SK-N-SH treated with all-trans-retinoic acid at 6 μM for 48 hours (cell line): ENCODE results near the gene TLE1.
A peak's percentile ranks its signal among the peaks of the same experiment; 100 is the strongest.

ENCODE experiments used
- ATAC-seq: fragments of 200-7000 bp; cut with Tn5 transposase; 3 replicates; pipeline ENCODE4 v1.9.1; 2020; ENCODE audit warnings: mild to moderate bottlenecking, moderate library complexity
- ARNTL ChIP-seq: fragments of 450-650 bp; formaldehyde crosslinking; IDR thresholded peaks from 2 replicates; pipeline ENCODE4 v1.5.0; 2020; ENCODE audit warnings: low read depth, mild to moderate bottlenecking, moderate library complexity, borderline replicate concordance
- BACH2 ChIP-seq: fragments of 250-450 bp; sonication (Bioruptor Pico); IDR thresholded peaks from 2 replicates; pipeline ENCODE4 v1.9.0; 2021; ENCODE audit warnings: mild to moderate bottlenecking, borderline replicate concordance
- CSDC2 ChIP-seq: fragments of 250-450 bp; sonication (Bioruptor Pico); IDR thresholded peaks from 2 replicates; pipeline ENCODE4 v1.5.0; 2020; ENCODE audit warnings: mild to moderate bottlenecking, moderate library complexity
- ESRRG ChIP-seq: fragments of 250-450 bp; sonication (Bioruptor Pico); IDR thresholded peaks from 2 replicates; pipeline ENCODE4 v1.6.1; 2021; ENCODE audit warnings: mild to moderate bottlenecking
- GLIS3 ChIP-seq: fragments of 250-450 bp; sonication (Bioruptor Pico); IDR thresholded peaks from 2 replicates; pipeline ENCODE4 v1.5.0; 2020; ENCODE audit warnings: mild to moderate bottlenecking, moderate library complexity
- ISL1 ChIP-seq: fragments of 250-450 bp; sonication (Bioruptor Pico); IDR thresholded peaks from 2 replicates; pipeline ENCODE4 v2.1.2; 2022; ENCODE audit warnings: mild to moderate bottlenecking, moderate library complexity
- OSR1 ChIP-seq: fragments of 250-450 bp; sonication (Bioruptor Pico); IDR thresholded peaks from 2 replicates; pipeline ENCODE4 v1.8.0; 2022; ENCODE audit warnings: moderate library complexity, mild to moderate bottlenecking, inconsistent platforms
- POU6F1 ChIP-seq: fragments of 250-450 bp; sonication (Bioruptor Pico); IDR thresholded peaks from 2 replicates; pipeline ENCODE4 v1.8.0; 2021; ENCODE audit warnings: low read depth, mild to moderate bottlenecking, moderate library complexity, borderline replicate concordance
- PPARA ChIP-seq: fragments of 250-450 bp; sonication (Bioruptor Pico); IDR thresholded peaks from 2 replicates; pipeline ENCODE4 v1.5.0; 2020; ENCODE audit warnings: mild to moderate bottlenecking, borderline replicate concordance
- RARB ChIP-seq: fragments of 250-450 bp; sonication (Bioruptor Pico); IDR thresholded peaks from 2 replicates; pipeline ENCODE4 v1.8.0; 2021; ENCODE audit warnings: mild to moderate bottlenecking, moderate library complexity
- TCF4 ChIP-seq: fragments of 250-450 bp; sonication (Bioruptor Pico); IDR thresholded peaks from 2 replicates; pipeline ENCODE4 v1.8.0; 2021; ENCODE audit warnings: mild to moderate bottlenecking, moderate library complexity, borderline replicate concordance
- TOX ChIP-seq: fragments of 250-450 bp; sonication (Bioruptor Pico); IDR thresholded peaks from 2 replicates; pipeline ENCODE4 v1.8.0; 2021; ENCODE audit warnings: mild to moderate bottlenecking, moderate library complexity, borderline replicate concordance
- TSHZ2 ChIP-seq: fragments of 250-450 bp; sonication (Bioruptor Pico); IDR thresholded peaks from 2 replicates; pipeline ENCODE4 v1.5.0; 2020; ENCODE audit warnings: mild to moderate bottlenecking, moderate library complexity
- ZC3H10 ChIP-seq: fragments of 250-450 bp; sonication (Bioruptor Pico); IDR thresholded peaks from 2 replicates; pipeline ENCODE4 v1.5.1; 2021; ENCODE audit warnings: mild to moderate bottlenecking, moderate library complexity
- ZFP3 ChIP-seq: fragments of 250-450 bp; sonication (Bioruptor Pico); IDR thresholded peaks from 2 replicates; pipeline ENCODE4 v1.5.0; 2020; ENCODE audit warnings: mild to moderate bottlenecking, moderate library complexity
- ZFP30 ChIP-seq: fragments of 450-650 bp; formaldehyde crosslinking; IDR thresholded peaks from 2 replicates; pipeline ENCODE4 v1.5.0; 2022; ENCODE audit warnings: mild to moderate bottlenecking, moderate library complexity
- ZNF565 ChIP-seq: fragments of 450-650 bp; formaldehyde crosslinking; conservative IDR thresholded peaks from 2 replicates; pipeline ENCODE4 v1.5.0; 2020; ENCODE audit warnings: low read depth, mild to moderate bottlenecking, moderate library complexity
- ZNF70 ChIP-seq: fragments of 450-650 bp; formaldehyde crosslinking; IDR thresholded peaks from 2 replicates; pipeline ENCODE4 v1.5.0; 2020; ENCODE audit warnings: mild to moderate bottlenecking, moderate library complexity
- ZNF8 ChIP-seq: fragments of 450-650 bp; formaldehyde crosslinking; IDR thresholded peaks from 2 replicates; pipeline ENCODE4 v1.5.0; 2020; ENCODE audit warnings: mild to moderate bottlenecking, moderate library complexity
- TF ChIP-seq, protein P1 (sequence below): fragments of 250-450 bp; sonication (Bioruptor Pico); IDR thresholded peaks from 2 replicates; pipeline ENCODE4 v1.8.0; 2020; ENCODE audit warnings: mild to moderate bottlenecking, moderate library complexity, borderline replicate concordance
- TF ChIP-seq, protein P2 (sequence below): fragments of 250-450 bp; sonication (Bioruptor Pico); IDR thresholded peaks from 2 replicates; pipeline ENCODE4 v1.5.1; 2021; ENCODE audit warnings: mild to moderate bottlenecking, moderate library complexity
- TF ChIP-seq, protein P3 (sequence below): fragments of 250-450 bp; sonication (Bioruptor Pico); IDR thresholded peaks from 2 replicates; pipeline ENCODE4 v1.5.1; 2020; ENCODE audit warnings: low read depth, mild to moderate bottlenecking, moderate library complexity

The TLE1 gene

DNA sequence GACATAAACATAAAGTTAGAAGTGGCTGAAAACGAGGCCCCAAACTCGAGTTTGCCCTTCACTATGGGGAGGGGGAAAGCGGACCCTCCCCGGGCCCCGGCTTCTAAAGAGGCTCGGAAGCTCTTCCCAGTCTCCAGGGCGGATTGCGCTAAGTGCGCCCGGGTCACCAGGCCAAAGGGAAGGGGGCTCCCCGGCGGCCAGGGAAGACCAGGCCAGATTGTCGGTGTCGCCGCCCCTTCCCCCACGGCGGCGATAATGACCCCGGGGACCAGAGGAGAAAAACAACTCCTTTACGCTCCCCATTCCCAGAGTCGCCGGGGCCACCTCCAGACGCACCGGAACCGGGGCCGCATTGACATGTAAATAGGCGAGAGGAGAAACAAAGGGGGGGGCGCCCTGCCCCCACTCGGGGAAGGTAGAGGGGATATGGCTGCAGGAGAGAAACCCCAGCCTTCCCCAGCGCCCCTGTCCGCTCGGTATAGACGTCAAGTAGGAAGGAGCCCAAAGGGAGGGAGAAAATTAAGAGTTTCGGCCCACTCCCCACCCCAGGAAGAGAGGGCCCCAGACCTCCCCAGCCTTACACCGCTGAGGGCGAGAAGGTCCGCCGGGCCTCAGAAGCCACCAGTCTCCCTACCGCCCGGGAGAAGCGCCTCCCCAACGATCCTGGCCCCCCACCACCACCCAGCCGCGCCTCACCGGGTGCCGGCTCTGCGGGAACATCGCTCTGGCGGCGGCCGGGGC is 1.7 kb downstream of the TLE1 start:
- no peak for TF ChIP-seq TCF4 (CRISPR knock-in tag)
- no peak for TF ChIP-seq RARB
- TF ChIP-seq, protein P1, sequence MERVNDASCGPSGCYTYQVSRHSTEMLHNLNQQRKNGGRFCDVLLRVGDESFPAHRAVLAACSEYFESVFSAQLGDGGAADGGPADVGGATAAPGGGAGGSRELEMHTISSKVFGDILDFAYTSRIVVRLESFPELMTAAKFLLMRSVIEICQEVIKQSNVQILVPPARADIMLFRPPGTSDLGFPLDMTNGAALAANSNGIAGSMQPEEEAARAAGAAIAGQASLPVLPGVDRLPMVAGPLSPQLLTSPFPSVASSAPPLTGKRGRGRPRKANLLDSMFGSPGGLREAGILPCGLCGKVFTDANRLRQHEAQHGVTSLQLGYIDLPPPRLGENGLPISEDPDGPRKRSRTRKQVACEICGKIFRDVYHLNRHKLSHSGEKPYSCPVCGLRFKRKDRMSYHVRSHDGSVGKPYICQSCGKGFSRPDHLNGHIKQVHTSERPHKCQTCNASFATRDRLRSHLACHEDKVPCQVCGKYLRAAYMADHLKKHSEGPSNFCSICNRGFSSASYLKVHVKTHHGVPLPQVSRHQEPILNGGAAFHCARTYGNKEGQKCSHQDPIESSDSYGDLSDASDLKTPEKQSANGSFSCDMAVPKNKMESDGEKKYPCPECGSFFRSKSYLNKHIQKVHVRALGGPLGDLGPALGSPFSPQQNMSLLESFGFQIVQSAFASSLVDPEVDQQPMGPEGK = no peak
- no peak for TF ChIP-seq TOX (CRISPR knock-in tag)
- no peak for TF ChIP-seq TSHZ2
- no peak for TF ChIP-seq ZNF565 (CRISPR knock-in tag)
- TF ChIP-seq, protein P2, sequence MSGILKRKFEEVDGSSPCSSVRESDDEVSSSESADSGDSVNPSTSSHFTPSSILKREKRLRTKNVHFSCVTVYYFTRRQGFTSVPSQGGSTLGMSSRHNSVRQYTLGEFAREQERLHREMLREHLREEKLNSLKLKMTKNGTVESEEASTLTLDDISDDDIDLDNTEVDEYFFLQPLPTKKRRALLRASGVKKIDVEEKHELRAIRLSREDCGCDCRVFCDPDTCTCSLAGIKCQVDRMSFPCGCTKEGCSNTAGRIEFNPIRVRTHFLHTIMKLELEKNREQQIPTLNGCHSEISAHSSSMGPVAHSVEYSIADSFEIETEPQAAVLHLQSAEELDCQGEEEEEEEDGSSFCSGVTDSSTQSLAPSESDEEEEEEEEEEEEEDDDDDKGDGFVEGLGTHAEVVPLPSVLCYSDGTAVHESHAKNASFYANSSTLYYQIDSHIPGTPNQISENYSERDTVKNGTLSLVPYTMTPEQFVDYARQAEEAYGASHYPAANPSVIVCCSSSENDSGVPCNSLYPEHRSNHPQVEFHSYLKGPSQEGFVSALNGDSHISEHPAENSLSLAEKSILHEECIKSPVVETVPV (CRISPR knock-in tag) = no peak
- TF ChIP-seq, protein P3, sequence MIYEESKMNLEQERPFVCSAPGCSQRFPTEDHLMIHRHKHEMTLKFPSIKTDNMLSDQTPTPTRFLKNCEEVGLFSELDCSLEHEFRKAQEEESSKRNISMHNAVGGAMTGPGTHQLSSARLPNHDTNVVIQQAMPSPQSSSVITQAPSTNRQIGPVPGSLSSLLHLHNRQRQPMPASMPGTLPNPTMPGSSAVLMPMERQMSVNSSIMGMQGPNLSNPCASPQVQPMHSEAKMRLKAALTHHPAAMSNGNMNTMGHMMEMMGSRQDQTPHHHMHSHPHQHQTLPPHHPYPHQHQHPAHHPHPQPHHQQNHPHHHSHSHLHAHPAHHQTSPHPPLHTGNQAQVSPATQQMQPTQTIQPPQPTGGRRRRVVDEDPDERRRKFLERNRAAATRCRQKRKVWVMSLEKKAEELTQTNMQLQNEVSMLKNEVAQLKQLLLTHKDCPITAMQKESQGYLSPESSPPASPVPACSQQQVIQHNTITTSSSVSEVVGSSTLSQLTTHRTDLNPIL = no peak
- no peak for TF ChIP-seq ZFP30 (CRISPR knock-in tag)
- no peak for TF ChIP-seq POU6F1 (CRISPR knock-in tag)
- TF ChIP-seq GLIS3 = no peak
- no peak for TF ChIP-seq ZFP3 (CRISPR knock-in tag)
- no peak for TF ChIP-seq BACH2 (CRISPR knock-in tag)
- no peak for TF ChIP-seq ISL1 (CRISPR knock-in tag)
- peak; percentile 2 for ATAC-seq

DNA sequence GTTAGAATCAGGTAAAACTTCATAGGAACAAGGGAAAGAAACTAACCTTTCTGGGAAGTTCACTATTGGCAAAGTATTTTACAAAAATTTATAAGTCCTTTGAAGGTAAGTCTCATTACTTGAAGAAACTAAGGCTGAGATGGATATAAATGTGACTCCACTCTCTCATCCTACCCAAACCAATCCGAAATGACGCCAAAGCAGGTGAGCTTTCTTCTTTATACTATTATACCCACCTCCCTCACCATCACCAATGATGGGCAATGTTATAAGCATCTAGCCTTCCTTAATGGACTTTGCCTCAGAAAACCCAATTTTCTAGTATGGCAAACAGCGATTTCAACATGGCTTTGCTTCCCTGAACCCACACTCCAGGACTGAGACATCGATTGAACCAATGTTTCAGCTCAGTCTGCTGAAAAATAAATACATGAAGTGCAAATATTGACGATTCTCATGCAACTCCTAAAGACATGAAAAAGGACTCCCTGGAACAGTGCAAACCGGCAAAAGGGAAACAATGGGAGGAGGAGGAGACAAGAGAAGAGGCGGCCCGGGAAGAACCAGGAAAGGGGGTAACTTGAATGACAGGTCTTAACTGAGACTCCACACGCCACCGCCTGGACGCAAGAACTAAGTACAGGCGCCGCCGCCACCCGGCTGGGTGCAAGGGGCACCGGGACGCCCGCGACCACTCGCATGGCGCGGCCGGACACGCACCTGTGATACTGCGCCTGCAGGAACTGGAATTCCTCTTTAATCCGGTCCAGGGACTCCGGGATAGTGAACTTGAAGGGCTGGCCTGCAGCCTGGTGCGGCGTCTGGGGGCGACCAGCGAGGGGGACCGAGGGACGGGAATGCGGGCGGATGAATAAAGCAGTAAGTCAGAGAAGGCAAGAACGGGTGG is 2.5 kb downstream of the TLE1 start:
- peak; percentile 66 for ATAC-seq
- TF ChIP-seq POU6F1 (CRISPR knock-in tag) (no peak), ESRRG (CRISPR knock-in tag) (no peak), ZNF565 (CRISPR knock-in tag) (no peak), RARB (no peak), ARNTL (CRISPR knock-in tag) (no peak), ISL1 (CRISPR knock-in tag) (no peak), CSDC2 (CRISPR knock-in tag) (no peak), BACH2 (CRISPR knock-in tag) (no peak), ZNF70 (CRISPR knock-in tag) (no peak), TOX (CRISPR knock-in tag) (no peak), OSR1 (no peak), ZC3H10 (CRISPR knock-in tag) (no peak), ZNF8 (CRISPR knock-in tag) (no peak), ZFP30 (CRISPR knock-in tag) (no peak), PPARA (CRISPR knock-in tag) (no peak)
- TF ChIP-seq, protein P3 = no peak
- TF ChIP-seq, protein P2 (CRISPR knock-in tag) = no peak
